T-helper 17 cell (primary cell): Measurements from ENCODE around the gene MAP4K4. TPM values are rescaled to one million over a fixed set of nuclear protein-coding genes. Genes with fewer than 3 reads are reported as not detected.

Source experiments
- ATAC-seq: fragments of 150-1000 bp; cut with Tn5 transposase; 2 replicates; pipeline ENCODE4 v1.10.0; 2021; ENCODE audit warnings: mild to moderate bottlenecking, moderate library complexity
- DNase-seq, 3 donors: peaks; one replicate each; pipeline versions ENCODE4 v3.0.0 to v3.0.0-alpha.2; 2020 to 2021
- H3K9me3 ChIP-seq: one replicate; pipeline ENCODE4 v1.7.0; 2013; ENCODE audit warnings: low read length, mild to moderate bottlenecking; ENCODE audit not compliant: control insufficient read depth, poor library complexity, severe bottlenecking
- H3K27ac Mint-ChIP-seq: one replicate; pipeline ENCODE4 v1.8.0; 2022; ENCODE audit warnings: mild to moderate bottlenecking, moderate library complexity, mixed read lengths
- H3K27me3 Mint-ChIP-seq: one replicate; pipeline ENCODE4 v1.8.0; 2022; ENCODE audit warnings: mixed read lengths
- H3K36me3 Mint-ChIP-seq: one replicate; pipeline ENCODE4 v1.8.0; 2022; ENCODE audit warnings: low read depth, mixed read lengths
- H3K4me1 Mint-ChIP-seq: one replicate; pipeline ENCODE4 v1.8.0; 2022; ENCODE audit warnings: mild to moderate bottlenecking, mixed read lengths
- H3K4me3 Mint-ChIP-seq: one replicate; pipeline ENCODE4 v1.8.0; 2022; ENCODE audit warnings: mild to moderate bottlenecking, moderate library complexity, mixed read lengths
- total RNA-seq, 4 donors: library from RNA in 2 of 4; stranded (reverse) in 2 of 4; gene quantifications; one replicate each; pipeline ENCODE4 v1.2.3 and lab custom pipeline; 2022 to 2026

MAP4K4 gene
- total RNA-seq, 2 donors from 2014 or later, result 98.1 to 102 TPM

DNA sequence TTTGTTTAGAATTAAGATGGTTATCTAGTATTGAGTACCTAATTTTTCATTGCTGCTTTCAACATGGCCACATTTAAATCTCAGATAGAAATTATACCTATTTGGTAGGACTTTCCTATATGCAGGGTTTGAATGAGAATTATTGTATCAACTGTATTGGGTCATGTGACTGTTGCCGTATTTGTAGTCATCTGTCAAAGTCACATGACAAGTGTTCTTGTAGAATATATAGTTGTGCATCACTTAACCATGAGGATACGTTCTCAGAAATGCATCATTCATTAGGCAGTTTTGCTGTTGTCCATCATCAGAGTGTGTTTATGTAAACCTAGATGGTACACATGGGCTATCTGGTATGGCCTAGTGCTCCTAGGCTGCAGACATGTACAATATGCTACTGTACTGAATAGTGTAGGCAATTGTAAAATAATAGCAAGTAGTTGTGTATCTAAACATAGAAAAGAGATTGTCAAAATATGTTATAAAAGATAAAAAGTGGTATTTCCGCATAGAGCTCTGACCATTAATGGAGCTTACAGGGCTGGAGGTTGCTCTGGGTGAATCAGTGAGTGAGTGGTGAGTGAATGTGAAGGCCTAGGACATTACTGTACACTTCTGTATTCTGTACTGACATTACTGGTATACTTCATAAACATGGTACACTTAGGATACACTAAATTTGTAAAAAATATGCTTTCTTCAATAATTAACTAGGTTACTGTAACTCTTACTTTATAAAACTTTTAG is 123.7 kb downstream of the MAP4K4 start:
- Mint-ChIP-seq H3K4me1 (peaks cover 43% of the 10 kb centered on the region), H3K27ac (peak overlapping the region; percentile 39), H3K27me3 (no peaks in the 10 kb centered on the region), H3K4me3 (no peak overlapping the region), H3K36me3 (no peaks in the 10 kb centered on the region)
- no peaks in the 10 kb centered on the region for H3K9me3 ChIP-seq
- ATAC-seq, result no peak
- DNase-seq, result no peak

DNA sequence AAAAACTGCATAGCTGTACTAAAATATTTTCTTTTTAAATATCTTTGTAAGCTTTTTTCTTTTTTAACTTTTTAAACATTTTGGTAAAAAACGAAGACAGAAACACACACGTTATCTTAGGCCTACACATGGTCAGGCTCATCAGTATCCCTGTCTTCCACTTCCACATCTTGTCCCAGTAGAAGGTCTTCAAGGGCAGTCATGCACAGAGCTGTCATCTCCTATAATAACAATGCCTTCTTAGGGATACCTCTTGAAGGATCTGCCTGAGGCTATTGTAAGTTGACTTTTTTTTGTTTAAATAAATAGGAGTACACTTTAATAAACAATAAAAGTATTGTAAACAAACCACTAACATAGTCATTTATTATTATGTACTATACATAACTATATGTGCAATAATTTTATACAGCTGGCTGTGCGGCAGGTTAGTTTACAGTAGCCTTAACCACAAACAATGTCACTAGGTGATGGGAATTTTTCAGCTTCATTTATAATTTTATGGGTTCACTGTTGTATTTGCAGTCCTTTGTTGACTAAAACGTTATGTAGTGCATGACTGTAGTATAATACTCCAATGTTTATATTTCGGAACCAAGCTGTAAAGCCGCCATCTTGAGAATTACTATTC is 124.4 kb downstream of the MAP4K4 start:
- Mint-ChIP-seq H3K27ac (peak overlapping the region; percentile 93), H3K4me3 (no peak overlapping the region), H3K27me3 (no peaks in the 10 kb centered on the region), H3K36me3 (no peaks in the 10 kb centered on the region), H3K4me1 (peaks cover 41% of the 10 kb centered on the region)
- H3K9me3 ChIP-seq, result no peaks in the 10 kb centered on the region
- no peak for ATAC-seq
- no peak for DNase-seq

DNA sequence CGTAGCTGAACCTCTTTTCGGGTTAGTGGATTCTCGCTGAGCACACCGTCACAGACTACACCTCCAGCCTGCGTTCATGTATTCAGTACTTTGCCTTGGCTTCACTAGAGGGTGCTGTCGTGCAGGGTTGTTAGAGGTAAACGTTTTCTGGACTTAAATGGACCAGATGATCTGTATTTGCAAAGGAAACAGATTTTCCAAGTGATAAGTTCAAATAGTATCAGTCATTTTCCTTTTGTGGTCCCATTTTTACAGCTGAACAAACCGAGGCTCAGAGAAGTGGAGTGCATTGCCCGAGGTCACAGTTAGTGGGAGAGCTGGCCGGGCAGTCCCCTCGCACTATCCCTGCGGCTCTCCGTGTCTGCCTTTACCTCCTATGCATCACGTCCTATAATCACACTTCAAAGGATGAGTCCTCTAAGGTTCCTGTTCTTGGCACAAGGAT is 125.9 kb downstream of the MAP4K4 start:
- ATAC-seq, result peak; percentile 90
- H3K27me3 Mint-ChIP-seq, result no peaks in the 10 kb centered on the region
- no peaks in the 10 kb centered on the region for H3K36me3 Mint-ChIP-seq
- peaks cover 42% of the 10 kb centered on the region for H3K4me1 Mint-ChIP-seq
- no peaks in the 10 kb centered on the region for H3K9me3 ChIP-seq
- H3K27ac Mint-ChIP-seq, result peak overlapping the region; percentile 93
- DNase-seq, result peak; percentile 19 to 51 (median 37)
- peak overlapping the region; percentile 68 for H3K4me3 Mint-ChIP-seq

DNA sequence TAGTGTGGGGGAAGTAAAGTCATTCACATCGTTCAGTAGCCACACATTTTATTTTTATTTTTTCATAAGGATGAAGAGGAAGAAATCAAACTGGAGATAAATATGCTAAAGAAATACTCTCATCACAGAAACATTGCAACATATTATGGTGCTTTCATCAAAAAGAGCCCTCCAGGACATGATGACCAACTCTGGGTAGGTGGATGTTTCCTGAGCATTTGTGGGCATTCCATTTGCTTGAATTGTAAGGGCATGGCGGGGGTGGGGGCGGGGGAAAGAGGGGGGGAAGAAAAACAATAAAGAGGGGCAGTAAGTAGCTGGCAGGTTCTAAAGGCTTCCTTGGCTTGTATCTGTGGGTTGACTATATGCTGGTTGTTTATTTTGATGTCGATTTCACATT is 126.4 kb downstream of the MAP4K4 start:
- no peaks in the 10 kb centered on the region for H3K9me3 ChIP-seq
- DNase-seq, result no peak
- Mint-ChIP-seq H3K27me3 (no peaks in the 10 kb centered on the region), H3K27ac (peak overlapping the region; percentile 93), H3K4me1 (peaks cover 45% of the 10 kb centered on the region), H3K36me3 (no peaks in the 10 kb centered on the region), H3K4me3 (no peak overlapping the region)
- ATAC-seq, result no peak

DNA sequence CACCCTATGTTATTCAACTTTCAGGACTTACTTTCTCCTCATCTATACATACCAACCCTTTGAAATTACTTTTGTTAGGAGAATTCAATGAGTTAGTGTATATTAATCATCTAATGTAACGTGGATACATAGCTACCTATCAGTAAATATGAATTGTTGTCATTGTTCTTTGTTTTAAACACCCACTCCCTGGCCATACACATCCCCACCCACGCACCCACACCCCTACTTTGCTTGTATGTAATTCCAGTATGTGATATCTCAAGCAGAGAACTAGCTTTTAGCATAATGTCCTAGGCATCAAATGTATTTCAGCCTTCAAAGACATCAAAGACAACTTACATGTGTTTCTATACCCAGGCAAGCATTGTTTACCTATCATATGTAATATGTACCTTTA is 129.2 kb downstream of the MAP4K4 start:
- Mint-ChIP-seq H3K27me3 (no peaks in the 10 kb centered on the region), H3K4me1 (peaks cover 55% of the 10 kb centered on the region), H3K27ac (no peak overlapping the region), H3K36me3 (peaks cover 11% of the 10 kb centered on the region), H3K4me3 (no peak overlapping the region)
- no peak for DNase-seq
- ATAC-seq, result no peak
- H3K9me3 ChIP-seq, result no peaks in the 10 kb centered on the region

DNA sequence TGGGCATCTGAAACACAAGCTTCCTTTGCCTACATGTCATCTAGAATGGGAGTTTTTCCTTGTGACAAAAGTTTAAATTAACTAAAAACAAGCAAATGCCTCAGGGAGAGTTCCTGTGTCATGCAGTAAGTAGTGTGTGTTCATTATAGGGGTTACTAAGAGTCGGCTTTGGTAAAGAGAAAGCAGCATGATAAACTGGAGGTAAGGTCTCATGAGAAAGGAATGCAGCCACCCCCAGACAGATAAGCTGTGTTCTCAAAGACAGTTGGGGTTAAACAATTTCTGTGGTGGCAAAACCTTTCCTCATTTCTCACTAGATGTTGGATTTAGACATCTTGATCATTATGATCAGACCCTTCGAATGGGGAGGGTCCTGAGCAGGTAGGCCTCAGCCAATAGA is 129.7 kb downstream of the MAP4K4 start:
- no peak for DNase-seq
- Mint-ChIP-seq H3K4me1 (peaks cover 55% of the 10 kb centered on the region), H3K27me3 (no peaks in the 10 kb centered on the region), H3K27ac (no peak overlapping the region), H3K36me3 (peaks cover 11% of the 10 kb centered on the region), H3K4me3 (peak overlapping the region; percentile 53)
- H3K9me3 ChIP-seq, result no peaks in the 10 kb centered on the region
- no peak for ATAC-seq

DNA sequence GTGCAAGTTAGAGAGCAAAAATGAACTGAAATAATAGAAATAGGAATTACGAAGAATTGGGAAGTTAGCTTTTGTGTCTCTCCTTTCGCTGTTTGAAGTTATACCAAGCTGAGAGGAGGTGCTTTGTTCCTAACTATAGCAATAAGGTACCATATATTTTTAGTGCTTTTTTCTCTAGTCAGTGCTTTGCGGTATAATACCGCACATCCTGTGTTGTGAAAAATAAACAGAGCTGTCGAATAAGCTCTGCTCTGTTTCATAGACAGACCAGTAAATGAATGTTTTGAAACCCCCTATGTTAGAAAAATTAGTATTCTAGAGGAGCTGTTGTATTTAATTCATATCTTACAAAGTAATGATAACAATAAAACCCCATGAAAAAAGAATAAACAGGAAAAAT is 130.8 kb downstream of the MAP4K4 start:
- Mint-ChIP-seq H3K27me3 (no peaks in the 10 kb centered on the region), H3K36me3 (peaks cover 11% of the 10 kb centered on the region), H3K4me1 (peaks cover 47% of the 10 kb centered on the region), H3K4me3 (peak overlapping the region; percentile 53), H3K27ac (peak overlapping the region; percentile 93)
- ATAC-seq (peak; percentile 86), DNase-seq (no peak)
- no peaks in the 10 kb centered on the region for H3K9me3 ChIP-seq

DNA sequence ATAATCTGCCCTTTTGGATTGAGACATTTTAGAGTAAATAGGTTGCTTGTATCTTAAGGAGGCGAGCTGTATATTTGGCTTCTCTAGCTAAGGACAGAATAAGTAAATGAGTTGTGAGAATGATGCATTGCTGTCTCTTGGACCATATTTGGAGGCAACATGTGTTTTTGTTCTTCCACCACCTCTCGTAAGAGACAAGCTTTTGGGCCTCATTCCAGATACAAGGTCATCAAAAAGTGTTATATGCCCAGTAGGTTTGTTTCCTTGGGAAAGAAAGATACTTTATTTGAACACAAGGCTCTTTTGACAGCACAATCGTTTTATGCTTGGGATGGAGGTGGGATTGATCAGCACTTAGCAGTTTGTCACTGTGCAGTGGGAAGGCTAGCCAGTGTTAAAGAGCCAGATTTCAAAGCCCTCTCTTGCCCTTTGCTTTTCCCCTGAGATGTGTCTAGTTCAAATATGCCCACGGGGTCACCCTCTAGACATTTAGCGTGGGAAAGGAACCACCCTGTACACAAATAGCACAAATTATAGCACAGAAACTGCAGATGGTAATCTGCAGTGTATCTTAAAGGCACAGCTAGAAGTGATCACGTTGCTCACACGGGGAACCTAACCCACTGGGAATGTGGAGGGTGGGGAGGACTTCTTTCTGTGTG is 131.3 kb downstream of the MAP4K4 start:
- peaks cover 42% of the 10 kb centered on the region for H3K4me1 Mint-ChIP-seq
- ATAC-seq (peak; percentile 3), DNase-seq (no peak)
- H3K36me3 Mint-ChIP-seq, result peaks cover 11% of the 10 kb centered on the region
- H3K27me3 Mint-ChIP-seq, result no peaks in the 10 kb centered on the region
- no peaks in the 10 kb centered on the region for H3K9me3 ChIP-seq
- H3K27ac Mint-ChIP-seq, result peak overlapping the region; percentile 93
- H3K4me3 Mint-ChIP-seq, result peak overlapping the region; percentile 53

DNA sequence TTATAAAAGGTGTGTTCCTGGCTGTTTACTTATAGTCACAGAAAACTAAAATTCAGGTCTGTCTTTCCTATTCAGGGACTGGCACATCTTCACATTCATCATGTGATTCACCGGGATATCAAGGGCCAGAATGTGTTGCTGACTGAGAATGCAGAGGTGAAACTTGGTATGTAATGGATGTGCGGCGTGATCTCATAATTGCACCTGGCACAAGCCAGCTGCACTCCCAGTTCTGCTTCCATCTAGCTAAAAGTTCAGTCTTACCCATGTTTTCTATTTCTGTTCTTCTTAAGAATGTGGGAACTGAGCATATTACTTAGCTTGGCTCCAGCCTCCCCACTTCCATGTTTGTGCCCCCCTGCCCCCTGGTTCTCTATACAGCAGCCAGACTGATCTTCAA is 131.9 kb downstream of the MAP4K4 start:
- H3K9me3 ChIP-seq, result no peaks in the 10 kb centered on the region
- Mint-ChIP-seq H3K27ac (peak overlapping the region; percentile 93), H3K4me3 (no peak overlapping the region), H3K36me3 (peaks cover 14% of the 10 kb centered on the region), H3K27me3 (no peaks in the 10 kb centered on the region), H3K4me1 (peaks cover 42% of the 10 kb centered on the region)
- no peak for ATAC-seq
- DNase-seq, result no peak

DNA sequence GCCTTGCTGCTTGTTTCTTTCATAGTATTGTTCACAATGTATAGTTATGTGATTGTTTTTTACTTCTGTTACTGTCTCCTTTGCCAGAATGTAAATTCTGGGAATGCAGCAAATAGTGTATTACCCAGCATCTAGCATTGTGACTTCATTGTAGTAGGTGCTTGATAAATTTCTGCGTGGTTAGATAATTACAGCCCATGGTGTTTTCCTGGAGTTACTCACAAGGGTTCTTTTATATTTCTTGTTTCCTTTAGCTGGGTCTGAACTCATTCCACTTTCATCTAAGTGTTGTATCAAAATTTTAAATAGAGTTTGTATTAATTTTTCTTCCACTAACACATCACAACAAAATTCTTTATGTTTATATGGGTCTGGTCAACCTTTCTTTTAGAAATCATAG is 132.6 kb downstream of the MAP4K4 start:
- Mint-ChIP-seq H3K27me3 (no peaks in the 10 kb centered on the region), H3K4me1 (peaks cover 42% of the 10 kb centered on the region), H3K36me3 (peaks cover 14% of the 10 kb centered on the region), H3K27ac (peak overlapping the region; percentile 93), H3K4me3 (peak overlapping the region; percentile 81)
- H3K9me3 ChIP-seq, result no peaks in the 10 kb centered on the region
- no peak for DNase-seq
- ATAC-seq, result no peak

DNA sequence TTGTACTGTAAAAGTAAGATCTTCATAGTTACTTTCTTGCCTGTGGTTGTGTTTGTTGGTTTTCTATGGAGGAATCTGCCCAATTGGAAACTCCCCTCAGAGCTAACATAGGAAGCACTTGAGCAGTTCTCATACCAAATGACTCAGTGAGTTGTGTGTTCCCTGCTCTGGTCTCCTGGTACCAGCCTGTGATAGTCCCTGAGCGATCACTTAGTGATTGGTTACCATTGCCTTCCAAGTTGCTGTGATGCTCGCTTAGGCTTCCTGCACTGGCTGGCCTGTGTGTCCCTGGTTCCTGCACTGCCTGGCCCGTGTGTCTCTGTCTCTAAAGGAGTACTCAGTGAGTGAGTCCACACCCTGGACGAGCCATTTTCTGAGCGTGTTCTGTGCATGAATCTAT is 133.0 kb downstream of the MAP4K4 start:
- peaks cover 42% of the 10 kb centered on the region for H3K4me1 Mint-ChIP-seq
- peak; percentile 58 for ATAC-seq

DNA sequence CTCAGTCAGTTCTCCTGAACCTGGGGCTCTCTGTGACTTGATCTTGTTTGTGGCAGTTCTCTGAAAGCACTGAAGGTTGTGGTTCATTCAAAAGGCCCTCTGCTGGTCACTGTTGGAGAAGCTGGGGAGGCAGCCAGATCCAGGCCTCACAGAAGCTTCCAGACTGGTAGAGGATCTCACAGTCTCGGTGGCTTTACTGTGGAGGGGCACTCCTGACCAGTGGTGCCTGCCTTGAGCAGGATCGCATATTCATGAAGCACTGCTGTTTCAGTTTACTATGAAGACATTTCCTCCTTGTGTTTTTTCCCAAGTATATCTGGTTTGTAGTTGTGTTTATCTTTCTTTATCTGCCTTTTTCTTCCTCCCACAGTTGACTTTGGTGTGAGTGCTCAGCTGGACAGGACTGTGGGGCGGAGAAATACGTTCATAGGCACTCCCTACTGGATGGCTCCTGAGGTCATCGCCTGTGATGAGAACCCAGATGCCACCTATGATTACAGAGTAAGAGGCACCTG is 133.9 kb downstream of the MAP4K4 start:
- peak; percentile 21 to 43 (median 26) for DNase-seq
- H3K27ac Mint-ChIP-seq, result peak overlapping the region; percentile 93
- ATAC-seq, result peak; percentile 67
- H3K9me3 ChIP-seq, result no peaks in the 10 kb centered on the region
- no peaks in the 10 kb centered on the region for H3K27me3 Mint-ChIP-seq
- H3K4me3 Mint-ChIP-seq, result peak overlapping the region; percentile 57
- peaks cover 14% of the 10 kb centered on the region for H3K36me3 Mint-ChIP-seq
- peaks cover 39% of the 10 kb centered on the region for H3K4me1 Mint-ChIP-seq

More for the DNA sequence above, 133.0 kb downstream of the MAP4K4 start:
- H3K27ac Mint-ChIP-seq, result peak overlapping the region; percentile 93
- H3K27me3 Mint-ChIP-seq, result no peaks in the 10 kb centered on the region
- no peak for DNase-seq
- no peaks in the 10 kb centered on the region for H3K9me3 ChIP-seq
- H3K36me3 Mint-ChIP-seq, result peaks cover 14% of the 10 kb centered on the region
- H3K4me3 Mint-ChIP-seq, result no peak overlapping the region

DNA sequence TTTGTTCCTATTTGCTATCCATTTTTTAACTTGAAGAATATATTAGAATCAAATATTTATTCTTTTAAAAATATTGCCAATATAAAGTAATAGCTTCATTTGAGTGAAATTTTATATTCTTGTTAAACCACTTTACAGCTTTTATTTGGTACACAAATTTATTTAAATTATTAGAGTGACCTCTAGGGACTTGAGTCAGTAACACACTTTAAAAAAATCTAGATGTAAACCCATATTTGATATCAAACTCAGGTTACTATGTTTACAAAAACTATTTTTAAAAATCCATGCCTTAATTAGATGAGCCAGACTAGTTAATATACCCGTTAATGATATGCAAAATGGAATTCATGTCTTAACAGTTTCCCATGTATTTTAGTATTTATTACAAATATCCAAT is 134.6 kb downstream of the MAP4K4 start:
- H3K4me1 Mint-ChIP-seq, result peaks cover 38% of the 10 kb centered on the region
- DNase-seq, result no peak
- no peaks in the 10 kb centered on the region for H3K9me3 ChIP-seq
- no peaks in the 10 kb centered on the region for H3K27me3 Mint-ChIP-seq
- H3K4me3 Mint-ChIP-seq, result no peak overlapping the region
- ATAC-seq, result no peak
- peaks cover 17% of the 10 kb centered on the region for H3K36me3 Mint-ChIP-seq
- no peak overlapping the region for H3K27ac Mint-ChIP-seq
